WI38 (cell line): ENCODE data around the gene TPK1.
"Not testable (repeated sequence)": the region's sequence is repeated elsewhere in the genome, so short reads cannot be mapped to it uniquely, and the experiment has no call there.

Source experiments
- H3K4me3 ChIP-seq: 2 replicates; pipeline ENCODE4 v1.5.1; 2011; ENCODE audit warnings: low read depth, mild to moderate bottlenecking, control low read depth, low read length
- CTCF ChIP-seq: IDR thresholded peaks from 2 replicates; pipeline ENCODE4 v1.5.1; 2012; ENCODE audit warnings: low read depth, mild to moderate bottlenecking, control low read depth, low read length

TPK1 gene

GRCh38 chr7:144780071-144780608 is 55.7 kb downstream of the TPK1 start:
- TF ChIP-seq CTCF = no peak
- H3K4me3 ChIP-seq = no peak overlapping the region

- H3K4me3 ChIP-seq = not testable (repeated sequence)
Observed at GRCh38 chr7:144777889-144778288, 58.0 kb downstream of the TPK1 start.

GRCh38 chr7:144777005-144777839 is 58.6 kb downstream of the TPK1 start:
- no peak overlapping the region for H3K4me3 ChIP-seq
- no peak for TF ChIP-seq CTCF

- H3K4me3 ChIP-seq = no peak overlapping the region
- no peak for TF ChIP-seq CTCF
Observed at GRCh38 chr7:144776447-144776846, 59.4 kb downstream of the TPK1 start.

GRCh38 chr7:144775749-144776148 is 60.1 kb downstream of the TPK1 start:
- no peak for TF ChIP-seq CTCF

GRCh38 chr7:144771927-144772326 is 63.9 kb downstream of the TPK1 start:
- H3K4me3 ChIP-seq = no peak overlapping the region
- TF ChIP-seq CTCF = no peak

More at GRCh38 chr7:144775749-144776148, 60.1 kb downstream of the TPK1 start:
- no peak overlapping the region for H3K4me3 ChIP-seq

- TF ChIP-seq CTCF = no peak
- no peak overlapping the region for H3K4me3 ChIP-seq
Observed at GRCh38 chr7:144771174-144771573, 64.7 kb downstream of the TPK1 start.

- TF ChIP-seq CTCF = no peak
Observed at GRCh38 chr7:144769352-144769751, 66.5 kb downstream of the TPK1 start.

More at GRCh38 chr7:144769352-144769751, 66.5 kb downstream of the TPK1 start:
- H3K4me3 ChIP-seq = no peak overlapping the region
